Spleen (tissue), 3 donors: Measurements from ENCODE around the gene AKT2.

Experiments
- POLR2A ChIP-seq, 3 donors: fragments of 450-650 bp; IDR thresholded peaks; one replicate each; pipeline ENCODE4 v1.5.1; 2017; ENCODE audit warnings: antibody characterized with exemption in 3 of 3, mild to moderate bottlenecking in 1 of 3
- POLR2AphosphoS5 ChIP-seq, 3 donors: sonication (generic); formaldehyde crosslinking; IDR thresholded peaks; one replicate each; pipeline ENCODE4 v1.5.1; 2017; ENCODE audit warnings: antibody characterized with exemption in 3 of 3

GRCh38 chr19:40303765-40304164, 18.6 kb upstream of the AKT2 start:
- TF ChIP-seq POLR2A (IDR thresholded peaks at IDR 0.05), result no peak
- no peak for TF ChIP-seq POLR2AphosphoS5 (IDR thresholded peaks at IDR 0.05)
